ENCODE data around the gene FRG2.
"Not testable (repeated sequence)": the region's sequence is repeated elsewhere in the genome, so short reads cannot be mapped to it uniquely, and the experiment has no call there.

Gene FRG2

DNA sequence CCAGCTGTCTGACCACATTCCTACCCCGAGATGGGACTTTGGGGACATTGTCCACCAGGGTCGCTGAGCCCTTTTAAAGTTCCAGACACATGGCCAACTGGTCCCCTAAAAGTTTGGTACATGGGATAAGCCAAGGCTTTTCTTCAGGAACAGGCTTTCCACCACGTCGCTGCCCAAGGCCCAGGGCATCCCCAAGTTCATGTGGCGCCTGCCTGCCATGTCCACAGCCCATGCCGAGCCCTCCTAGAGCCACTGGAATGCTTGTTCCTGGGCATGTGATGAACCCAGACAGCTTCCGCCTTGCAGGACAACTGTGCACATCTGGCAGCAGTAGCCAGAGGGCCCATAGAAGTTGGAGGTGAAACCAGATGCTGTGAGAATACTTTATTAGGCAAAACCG is 45.1 kb downstream of the FRG2 start:
- TF ChIP-seq POLR2A (IDR thresholded peaks at IDR 0.05; ENCODE audit: extremely low read depth, insufficient read length) = no peak
- TF ChIP-seq CTCF (IDR thresholded peaks at IDR 0.05; ENCODE audit: low read depth, low read length) = no peak
- TF ChIP-seq, protein P1, sequence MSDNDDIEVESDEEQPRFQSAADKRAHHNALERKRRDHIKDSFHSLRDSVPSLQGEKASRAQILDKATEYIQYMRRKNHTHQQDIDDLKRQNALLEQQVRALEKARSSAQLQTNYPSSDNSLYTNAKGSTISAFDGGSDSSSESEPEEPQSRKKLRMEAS (IDR thresholded peaks at IDR 0.05; ENCODE audit: low read depth, low read length) = no peak
- no peak for TF ChIP-seq MYC (IDR thresholded peaks at IDR 0.05; ENCODE audit: low read depth, low read length)
- no peak overlapping the region for H3K4me3 ChIP-seq (ENCODE audit: low read depth, low read length)
- DNase-seq (ENCODE audit: low read depth) = no peak

DNA sequence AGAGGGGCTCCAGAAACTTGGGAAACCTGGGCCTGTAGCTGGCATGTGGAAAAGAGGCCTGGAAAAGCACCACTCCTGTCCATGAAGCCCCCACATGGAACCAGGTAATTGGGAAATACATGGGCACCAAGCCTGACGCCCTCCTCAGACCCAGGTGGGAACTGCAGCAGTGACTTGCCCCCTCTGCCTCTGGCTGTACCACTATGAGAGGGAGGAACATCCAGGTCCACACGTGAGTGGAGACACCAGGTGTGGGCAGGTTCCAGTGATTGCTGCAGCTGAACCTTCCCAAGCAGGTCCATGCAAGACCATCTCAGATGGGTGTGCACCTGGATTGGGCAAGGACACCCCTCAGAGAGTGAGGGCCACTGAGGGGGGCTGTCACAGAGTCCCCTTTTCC is 46.8 kb downstream of the FRG2 start:
- not testable (repeated sequence) for H3K4me3 ChIP-seq (ENCODE audit: low read depth, low read length); DNase-seq (ENCODE audit: low read depth)

GRCh38 chr4:189979196-189980047 is 47.6 kb downstream of the FRG2 start:
- no peak for TF ChIP-seq POLR2A (IDR thresholded peaks at IDR 0.05; ENCODE audit: extremely low read depth, insufficient read length)
- H3K4me3 ChIP-seq (ENCODE audit: low read depth, low read length) = no peak overlapping the region
- no peak for DNase-seq (ENCODE audit: low read depth)
